Epithelial cell of proximal tubule (primary cell): ENCODE results near the gene CAMTA2. TPM values are rescaled to one million over a fixed set of nuclear protein-coding genes. Genes with fewer than 3 reads are reported as not detected.

ENCODE experiments used
- DNase-seq: peaks from one replicate; pipeline ENCODE4 v3.0.0-alpha.2; 2011; ENCODE audit warnings: low read depth
- H3K4me3 ChIP-seq: 2 replicates; pipeline ENCODE4 v1.5.1; 2011; ENCODE audit warnings: low read depth, mild to moderate bottlenecking, low read length
- total RNA-seq: library from RNA; depleted of rRNA; stranded (reverse); fragments of >200 nt; gene quantifications from 2 replicates; pipeline ENCODE4 v1.2.3, GENCODE V29; 2015
- TF ChIP-seq, protein P1 (sequence below): conservative IDR thresholded peaks from 2 replicates; pipeline ENCODE4 v1.5.1; 2012; ENCODE audit warnings: low read depth, mild to moderate bottlenecking, low read length

The CAMTA2 gene
- total RNA-seq, 1 donor from 2014 or later = 16.7 TPM

DNA sequence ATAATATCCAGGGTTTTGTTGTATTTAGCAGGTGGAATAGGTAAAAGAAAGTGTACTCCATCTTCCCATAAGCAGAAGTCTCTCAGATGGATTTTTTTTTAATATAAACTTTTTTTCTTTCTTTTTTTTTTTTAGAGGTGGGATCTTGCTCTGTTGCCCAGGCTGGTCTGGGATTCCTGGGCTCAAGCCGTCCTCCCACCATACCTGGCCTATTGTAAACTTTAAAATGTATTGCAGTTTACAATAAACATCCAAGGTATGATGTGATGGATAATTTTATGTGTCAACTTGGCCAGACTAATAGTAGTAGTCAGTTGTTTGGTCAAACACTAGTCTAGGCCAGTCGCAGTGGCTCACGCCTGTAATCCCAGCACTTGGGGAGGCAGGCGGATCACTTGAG lies 66.2 kb downstream of the CAMTA2 start:
- DNase-seq = no peak
- TF ChIP-seq, protein P1, sequence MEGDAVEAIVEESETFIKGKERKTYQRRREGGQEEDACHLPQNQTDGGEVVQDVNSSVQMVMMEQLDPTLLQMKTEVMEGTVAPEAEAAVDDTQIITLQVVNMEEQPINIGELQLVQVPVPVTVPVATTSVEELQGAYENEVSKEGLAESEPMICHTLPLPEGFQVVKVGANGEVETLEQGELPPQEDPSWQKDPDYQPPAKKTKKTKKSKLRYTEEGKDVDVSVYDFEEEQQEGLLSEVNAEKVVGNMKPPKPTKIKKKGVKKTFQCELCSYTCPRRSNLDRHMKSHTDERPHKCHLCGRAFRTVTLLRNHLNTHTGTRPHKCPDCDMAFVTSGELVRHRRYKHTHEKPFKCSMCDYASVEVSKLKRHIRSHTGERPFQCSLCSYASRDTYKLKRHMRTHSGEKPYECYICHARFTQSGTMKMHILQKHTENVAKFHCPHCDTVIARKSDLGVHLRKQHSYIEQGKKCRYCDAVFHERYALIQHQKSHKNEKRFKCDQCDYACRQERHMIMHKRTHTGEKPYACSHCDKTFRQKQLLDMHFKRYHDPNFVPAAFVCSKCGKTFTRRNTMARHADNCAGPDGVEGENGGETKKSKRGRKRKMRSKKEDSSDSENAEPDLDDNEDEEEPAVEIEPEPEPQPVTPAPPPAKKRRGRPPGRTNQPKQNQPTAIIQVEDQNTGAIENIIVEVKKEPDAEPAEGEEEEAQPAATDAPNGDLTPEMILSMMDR = no peak

DNA sequence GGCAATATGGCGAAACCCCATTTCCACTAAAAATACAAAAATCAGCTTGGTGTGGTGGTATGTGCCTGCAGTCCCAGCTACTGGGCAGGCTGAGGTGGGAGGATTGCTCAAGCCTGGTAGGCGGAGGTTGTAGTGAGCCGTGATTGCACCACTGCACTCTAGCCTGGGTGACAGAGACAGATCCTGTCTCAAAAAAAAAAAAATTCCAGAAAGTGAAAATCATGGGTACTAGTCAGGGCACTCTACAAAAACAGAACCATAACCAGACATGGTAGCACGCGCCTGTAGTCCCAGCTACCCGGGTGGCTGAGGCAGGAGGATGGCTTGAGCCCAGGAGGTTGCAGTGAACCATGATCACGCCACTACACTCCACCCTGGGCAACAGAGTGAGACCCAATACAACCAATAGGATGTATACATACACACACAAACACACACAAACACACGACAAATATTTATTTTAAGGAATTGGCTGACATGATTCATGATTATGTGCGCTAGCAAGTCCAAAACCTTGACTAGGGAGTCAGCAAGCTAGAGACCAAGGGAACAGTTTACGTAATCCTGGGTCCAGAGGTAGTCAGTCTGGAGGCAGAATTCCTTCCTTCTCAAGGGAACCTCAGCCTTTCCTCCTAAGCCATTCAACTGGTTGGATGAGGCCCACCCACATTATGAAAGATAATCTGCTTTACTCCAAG lies 67.0 kb downstream of the CAMTA2 start:
- no peak for DNase-seq
- H3K4me3 ChIP-seq = no peak overlapping the region
- TF ChIP-seq, protein P1 = no peak

More for the DNA sequence above, 66.2 kb downstream of the CAMTA2 start:
- H3K4me3 ChIP-seq = no peak overlapping the region

DNA sequence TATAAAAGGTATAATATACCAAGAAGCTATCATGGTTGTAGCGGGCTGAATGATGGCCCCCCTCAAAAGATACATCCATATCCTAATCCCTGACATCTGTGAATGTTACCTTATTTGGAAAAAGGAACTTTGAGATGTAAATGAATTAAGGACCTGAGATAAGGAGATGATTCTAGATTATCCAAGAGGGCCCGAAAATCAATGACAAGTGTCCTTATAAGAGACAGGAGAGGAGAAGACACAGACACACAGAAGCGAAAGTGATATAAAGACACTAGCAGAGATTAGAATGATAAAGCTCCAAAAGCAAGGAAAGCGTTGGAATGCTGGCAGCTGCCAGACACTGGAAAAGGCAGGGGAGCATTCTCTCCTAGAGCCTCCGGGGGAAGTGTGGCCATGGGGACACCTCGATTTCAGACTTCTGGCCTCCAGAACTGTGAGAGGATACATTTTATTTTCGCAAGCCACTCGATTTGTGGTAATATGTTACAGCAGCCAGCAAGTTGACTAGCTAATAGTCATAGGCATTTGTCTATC lies 67.9 kb downstream of the CAMTA2 start:
- TF ChIP-seq, protein P1 = no peak
- no peak for DNase-seq
- no peak overlapping the region for H3K4me3 ChIP-seq

Other genes with a start within 250 kb of the CAMTA2 start
- gene ZMYND15, start 247.8 kb downstream of the CAMTA2 start, total RNA-seq = 0.36 and 1.5 TPM in 2 replicates
- 19.0 and 32.3 TPM in 2 replicates for gene CXCL16, start 247.7 kb downstream of the CAMTA2 start, total RNA-seq
- not detected in 2 replicates for gene TM4SF5, start 215.8 kb downstream of the CAMTA2 start, total RNA-seq
- not detected in 2 replicates for gene VMO1, start 201.3 kb downstream of the CAMTA2 start, total RNA-seq
- gene GLTPD2, start 198.7 kb downstream of the CAMTA2 start, total RNA-seq = not detected in 2 replicates
- gene PSMB6, start 191.5 kb downstream of the CAMTA2 start, total RNA-seq = 264 and 337 TPM in 2 replicates
- 15.7 and 19.5 TPM in 2 replicates for gene PLD2, start 180.5 kb downstream of the CAMTA2 start, total RNA-seq
- 20.5 and 39.9 TPM in 2 replicates for gene MINK1, start 154.3 kb downstream of the CAMTA2 start, total RNA-seq
- gene C17orf107, start 88.1 kb downstream of the CAMTA2 start, total RNA-seq = 1.3 and 1.4 TPM in 2 replicates
- 1.0 TPM in 1 of 2 replicates, not detected in the other for gene CHRNE, start 84.6 kb downstream of the CAMTA2 start, total RNA-seq
- gene GP1BA, start 55.4 kb downstream of the CAMTA2 start, total RNA-seq = not detected in 2 replicates
- gene SLC25A11, start 47.6 kb downstream of the CAMTA2 start, total RNA-seq = 45.5 and 72.9 TPM in 2 replicates
- gene RNF167, start 47.4 kb downstream of the CAMTA2 start, total RNA-seq = 49.0 and 55.1 TPM in 2 replicates
- gene PFN1, start 39.1 kb downstream of the CAMTA2 start, total RNA-seq = 1,802 and 2,074 TPM in 2 replicates
- gene ENO3, start 36.6 kb downstream of the CAMTA2 start, total RNA-seq = 0.43 and 2.0 TPM in 2 replicates
- gene SPAG7, start 19.9 kb downstream of the CAMTA2 start, total RNA-seq = 67.7 and 80.8 TPM in 2 replicates
- gene INCA1, start 9.8 kb upstream of the CAMTA2 start, total RNA-seq = 0.14 TPM in 1 of 2 replicates, not detected in the other
- 75.0 and 81.3 TPM in 2 replicates for gene KIF1C, start 10.3 kb upstream of the CAMTA2 start, total RNA-seq
- 0.07 and 1.3 TPM in 2 replicates for gene SLC52A1, start 47.8 kb upstream of the CAMTA2 start, total RNA-seq
- gene ZFP3, start 90.8 kb upstream of the CAMTA2 start, total RNA-seq = 1.2 and 1.7 TPM in 2 replicates
- gene ZNF232, start 124.2 kb upstream of the CAMTA2 start, total RNA-seq = 5.4 and 8.7 TPM in 2 replicates
- gene USP6, start 128.4 kb upstream of the CAMTA2 start, total RNA-seq = not detected in 2 replicates
- gene ZNF594, start 204.2 kb upstream of the CAMTA2 start, total RNA-seq = 1.7 and 3.3 TPM in 2 replicates
- not detected in 2 replicates for gene SCIMP, start 247.2 kb upstream of the CAMTA2 start, total RNA-seq